Endodermal cell (in vitro differentiated cells): ENCODE data around the gene PSMB7. TPM values are rescaled to one million over a fixed set of nuclear protein-coding genes. Genes with fewer than 3 reads are reported as not detected.

Experiments used
- DNase-seq: peaks from one replicate; pipeline ENCODE4 v3.0.0-alpha.2; 2017
- H3K27ac ChIP-seq: 2 replicates; pipeline ENCODE4 v1.5.1; 2013; ENCODE audit warnings: mild to moderate bottlenecking, low read depth, low read length, moderate library complexity
- H3K27me3 ChIP-seq: 2 replicates; pipeline ENCODE4 v1.6.1; 2013; ENCODE audit warnings: mild to moderate bottlenecking, low read length, moderate library complexity; ENCODE audit not compliant: insufficient read depth, control insufficient read depth, poor library complexity, severe bottlenecking
- H3K36me3 ChIP-seq: 2 replicates; pipeline ENCODE4 v1.7.0; 2013; ENCODE audit warnings: mild to moderate bottlenecking, low read length, moderate library complexity; ENCODE audit not compliant: control insufficient read depth, insufficient read depth
- H3K4me1 ChIP-seq: one replicate; pipeline ENCODE4 v1.7.0; 2013; ENCODE audit warnings: low read length; ENCODE audit not compliant: control insufficient read depth, insufficient read depth
- H3K4me3 ChIP-seq: 2 replicates; pipeline ENCODE4 v1.5.1; 2013; ENCODE audit warnings: mild to moderate bottlenecking, low read length, moderate library complexity
- H3K9ac ChIP-seq: 2 replicates; pipeline ENCODE4 v1.6.1; 2013; ENCODE audit warnings: mild to moderate bottlenecking, low read length, moderate library complexity; ENCODE audit not compliant: poor library complexity, severe bottlenecking; ENCODE audit errors: extremely low read depth
- H3K9me3 ChIP-seq: 2 replicates; pipeline ENCODE4 v1.6.1; 2013; ENCODE audit warnings: mild to moderate bottlenecking, low read length, moderate library complexity; ENCODE audit not compliant: control insufficient read depth
- H3K27ac Mint-ChIP-seq: 2 replicates; pipeline ENCODE4 v1.8.0; 2020; ENCODE audit warnings: mixed read lengths
- H3K27me3 Mint-ChIP-seq: 2 replicates; pipeline ENCODE4 v1.8.0; 2021; ENCODE audit warnings: mild to moderate bottlenecking, mixed read lengths; ENCODE audit not compliant: insufficient read depth
- H3K36me3 Mint-ChIP-seq: 2 replicates; pipeline ENCODE4 v1.8.0; 2020; ENCODE audit warnings: low read depth, mixed read lengths
- H3K4me1 Mint-ChIP-seq: 2 replicates; pipeline ENCODE4 v1.8.0; 2020; ENCODE audit warnings: mixed read lengths
- H3K4me3 Mint-ChIP-seq: 2 replicates; pipeline ENCODE4 v1.8.0; 2020; ENCODE audit warnings: mild to moderate bottlenecking, moderate library complexity, mixed read lengths
- H3K9me3 Mint-ChIP-seq: 2 replicates; pipeline ENCODE4 v1.8.0; 2020; ENCODE audit warnings: mild to moderate bottlenecking, mixed read lengths
- WGBS, 2 experiments: methylation state at CpG; one replicate each; pipeline versions ENCODE4 v1.1.5 to v1.1.7; 2013; ENCODE audit warnings: missing lambda C conversion rate in 2 of 2, mixed read lengths in 1 of 2; ENCODE audit not compliant: insufficient coverage in 1 of 2, insufficient read length in 1 of 2; 5-methylcytosine and 5-hydroxymethylcytosine counted together
- total RNA-seq, 2 donors: library from RNA; stranded (reverse); fragmentation: NEBNext Ultra II Directional in 1 of 2; extraction: Animal tissue kit (Norgen Biotek cat#: 25700) in 1 of 2; gene quantifications; 2 replicates in 1 of 2; 3 replicates in 1 of 2; pipeline ENCODE4 v1.2.1, GENCODE V29; 2021
- TF ChIP-seq, protein P1 (sequence below): fragments of 200-600 bp; sonication (generic); conservative IDR thresholded peaks from 2 replicates; pipeline ENCODE4 v1.5.0; 2021; ENCODE audit warnings: antibody characterized with exemption, mild to moderate bottlenecking

PSMB7 gene
- total RNA-seq, 2 donors from 2014 or later, result 203 to 223 TPM

DNA sequence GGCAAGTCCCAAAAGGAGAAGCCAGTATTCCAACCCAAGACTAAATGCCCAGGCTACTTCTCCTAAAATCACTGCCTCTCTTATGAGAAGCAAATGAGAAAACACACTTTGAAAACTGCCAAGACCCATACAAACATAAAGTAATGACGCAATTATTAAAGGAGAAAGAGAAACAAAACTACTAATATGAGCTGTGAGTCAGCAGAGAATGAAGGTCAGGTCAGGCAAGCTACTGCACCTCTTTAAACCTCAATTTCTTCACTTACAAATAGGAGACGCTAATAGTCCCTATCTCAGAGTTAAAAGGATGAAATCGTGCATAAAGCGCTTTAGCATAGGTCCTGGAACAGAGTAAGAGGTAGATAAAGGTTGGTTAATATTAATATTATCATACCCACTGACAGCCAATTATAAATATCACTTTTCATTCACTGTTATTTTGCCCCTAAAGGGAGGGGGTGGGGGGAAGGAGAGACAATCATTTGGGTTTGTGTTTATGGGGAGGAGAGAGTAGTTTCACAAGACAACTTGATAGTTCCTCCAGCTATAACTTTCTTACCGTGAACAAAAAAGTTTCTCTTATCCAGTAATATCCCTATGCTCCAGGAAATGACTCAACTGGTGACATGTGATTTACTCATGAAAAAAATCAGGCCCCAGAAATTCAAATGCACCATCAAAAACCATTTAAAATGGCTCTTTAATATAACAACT lies 3.6 kb downstream of the PSMB7 start:
- Histone ChIP-seq H3K27me3 (no peaks in the 10 kb centered on the region), H3K4me3 (no peak overlapping the region), H3K36me3 (peaks cover 72% of the 10 kb centered on the region), H3K4me1 (peaks cover 5% of the 10 kb centered on the region), H3K9ac (no peak overlapping the region), H3K9me3 (no peaks in the 10 kb centered on the region), H3K27ac (no peak overlapping the region)
- Mint-ChIP-seq H3K9me3 (peaks cover 4% of the 10 kb centered on the region), H3K27me3 (no peaks in the 10 kb centered on the region), H3K27ac (no peak overlapping the region), H3K4me3 (no peak overlapping the region), H3K36me3 (peaks cover 56% of the 10 kb centered on the region), H3K4me1 (peaks cover 6% of the 10 kb centered on the region)
- TF ChIP-seq, protein P1, sequence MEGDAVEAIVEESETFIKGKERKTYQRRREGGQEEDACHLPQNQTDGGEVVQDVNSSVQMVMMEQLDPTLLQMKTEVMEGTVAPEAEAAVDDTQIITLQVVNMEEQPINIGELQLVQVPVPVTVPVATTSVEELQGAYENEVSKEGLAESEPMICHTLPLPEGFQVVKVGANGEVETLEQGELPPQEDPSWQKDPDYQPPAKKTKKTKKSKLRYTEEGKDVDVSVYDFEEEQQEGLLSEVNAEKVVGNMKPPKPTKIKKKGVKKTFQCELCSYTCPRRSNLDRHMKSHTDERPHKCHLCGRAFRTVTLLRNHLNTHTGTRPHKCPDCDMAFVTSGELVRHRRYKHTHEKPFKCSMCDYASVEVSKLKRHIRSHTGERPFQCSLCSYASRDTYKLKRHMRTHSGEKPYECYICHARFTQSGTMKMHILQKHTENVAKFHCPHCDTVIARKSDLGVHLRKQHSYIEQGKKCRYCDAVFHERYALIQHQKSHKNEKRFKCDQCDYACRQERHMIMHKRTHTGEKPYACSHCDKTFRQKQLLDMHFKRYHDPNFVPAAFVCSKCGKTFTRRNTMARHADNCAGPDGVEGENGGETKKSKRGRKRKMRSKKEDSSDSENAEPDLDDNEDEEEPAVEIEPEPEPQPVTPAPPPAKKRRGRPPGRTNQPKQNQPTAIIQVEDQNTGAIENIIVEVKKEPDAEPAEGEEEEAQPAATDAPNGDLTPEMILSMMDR, result no peak
- DNase-seq, result no peak
- 52 to 80% methylated on average over 2 of the region's 5 CpGs for WGBS, 2 experiments

DNA sequence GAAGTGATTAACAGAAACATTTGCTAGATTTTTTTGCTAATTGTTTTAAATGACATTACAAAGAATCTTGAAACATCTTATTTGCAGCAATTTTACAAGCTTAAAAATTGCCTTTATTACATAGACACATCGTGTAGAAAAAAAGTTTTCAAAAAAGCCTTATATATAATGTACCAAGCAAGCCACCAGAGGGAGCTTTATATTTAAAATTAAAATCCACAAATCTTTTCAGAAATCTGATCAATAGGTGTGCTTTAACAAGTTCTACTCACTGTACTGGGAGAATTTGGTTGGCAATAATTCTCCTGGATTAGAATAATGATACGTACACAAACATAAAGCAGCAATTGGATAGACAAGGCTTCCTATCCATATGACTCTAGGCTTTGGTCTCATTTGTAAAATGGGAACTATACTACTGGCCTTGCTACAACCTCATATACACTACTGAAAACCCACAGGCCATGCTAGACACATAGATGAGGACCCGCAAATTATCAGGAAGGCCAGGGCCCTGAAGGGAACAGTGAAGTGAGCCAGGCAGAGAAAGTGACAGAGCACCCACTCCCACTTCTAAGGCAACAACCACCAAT lies 4.8 kb downstream of the PSMB7 start:
- Histone ChIP-seq H3K27ac (no peak overlapping the region), H3K4me3 (no peak overlapping the region), H3K9ac (no peak overlapping the region), H3K27me3 (no peaks in the 10 kb centered on the region), H3K4me1 (peaks cover 5% of the 10 kb centered on the region), H3K9me3 (no peaks in the 10 kb centered on the region), H3K36me3 (peaks cover 85% of the 10 kb centered on the region)
- Mint-ChIP-seq H3K4me1 (peaks cover 6% of the 10 kb centered on the region), H3K4me3 (no peak overlapping the region), H3K27ac (no peak overlapping the region), H3K36me3 (peaks cover 68% of the 10 kb centered on the region), H3K9me3 (peaks cover under 1% of the 10 kb centered on the region), H3K27me3 (no peaks in the 10 kb centered on the region)
- DNase-seq, result no peak
- TF ChIP-seq, protein P1, result peak; percentile 72
- WGBS, 2 experiments, result 90 to 100% methylated on average over 1 to 3 of the region's 3 CpGs

DNA sequence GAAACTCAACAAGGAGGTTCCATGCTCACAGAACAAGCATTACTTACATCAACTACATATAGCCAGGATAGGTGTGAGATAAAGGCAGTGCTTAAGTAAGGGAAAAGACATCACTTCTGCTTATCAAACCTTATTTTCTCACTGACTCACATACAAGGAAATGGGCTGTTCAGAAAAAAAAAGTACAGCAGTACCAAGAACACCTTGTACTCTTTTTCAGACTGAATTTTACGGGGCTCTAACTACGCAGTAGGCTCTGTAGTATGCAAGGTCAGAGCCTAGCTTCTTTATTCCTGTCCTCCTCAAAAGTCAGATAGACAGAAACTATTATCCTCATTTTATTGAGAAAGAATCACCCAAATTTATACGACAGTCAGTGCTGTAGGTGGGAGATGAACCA lies 5.8 kb downstream of the PSMB7 start:
- H3K9me3 Mint-ChIP-seq, result no peaks in the 10 kb centered on the region
- no peak overlapping the region for H3K27ac Mint-ChIP-seq
- 97 to 100% methylated on average over 2 to 3 of the region's 3 CpGs for WGBS, 2 experiments

More for the DNA sequence above, 5.8 kb downstream of the PSMB7 start:
- Histone ChIP-seq H3K9me3 (no peaks in the 10 kb centered on the region), H3K27ac (no peak overlapping the region), H3K4me3 (no peak overlapping the region), H3K4me1 (peaks cover 5% of the 10 kb centered on the region), H3K27me3 (no peaks in the 10 kb centered on the region), H3K9ac (no peak overlapping the region), H3K36me3 (peaks cover 92% of the 10 kb centered on the region)
- no peak for DNase-seq
- Mint-ChIP-seq H3K4me3 (no peak overlapping the region), H3K36me3 (peaks cover 70% of the 10 kb centered on the region), H3K27me3 (no peaks in the 10 kb centered on the region), H3K4me1 (peaks cover 3% of the 10 kb centered on the region)
- TF ChIP-seq, protein P1, result no peak
